ENCODE data around the gene ALDH1L1. TPM values are rescaled to one million over a fixed set of nuclear protein-coding genes. Genes with fewer than 3 reads are reported as not detected.

Gene ALDH1L1
- total and polyA plus RNA-seq, 2 of the 8 experiments (the other 6 are each of a cell fraction or from before 2014, with no cell fraction given), result 0.98 to 1.6 TPM

- Histone ChIP-seq H3K4me3 (ENCODE audit: extremely low read depth in 1 of 4, insufficient read depth in 2 of 4, low read depth in 3 of 4, low read length in 4 of 4) (no peak overlapping the region), H3K18ac (ENCODE audit: extremely low read depth, low read length) (no peak overlapping the region), H3K4me1 (replicated peaks in 1 of 4; ENCODE audit: control insufficient read depth in 3 of 4, insufficient read depth in 4 of 4, low read length in 3 of 4) (no peaks in the 10 kb centered on the region), H3K79me1 (ENCODE audit: low read depth, low read length) (no peaks in the 10 kb centered on the region), H2BK12ac (ENCODE audit: low read depth, low read length) (no peak overlapping the region), H3K9me3 (ENCODE audit: insufficient read depth in 2 of 2, low read depth in 1 of 2, low read length in 1 of 2) (peaks cover 0 to 3% of the 10 kb centered on the region in 2 experiments; a peak in 1 of 4 replicates), H3K9ac (replicated peaks in 1 of 4; ENCODE audit: extremely low read depth in 1 of 4, low read depth in 3 of 4, low read length in 3 of 4) (no peak overlapping the region), H2BK20ac (ENCODE audit: low read length) (no peak overlapping the region), H3K14ac (ENCODE audit: insufficient read length) (no peak overlapping the region), H2AK5ac (ENCODE audit: low read depth, low read length) (no peak overlapping the region), H4K5ac (ENCODE audit: insufficient read length, low read depth, low read length) (no peak overlapping the region), H4K8ac (ENCODE audit: extremely low read depth, insufficient read depth, low read length) (no peak overlapping the region), H2BK5ac (ENCODE audit: low read depth, low read length) (no peak overlapping the region), H4K91ac (replicated peaks; ENCODE audit: insufficient read length, low read length) (no peak overlapping the region), H3K4me2 (ENCODE audit: insufficient read depth in 1 of 2, low read depth in 2 of 2, low read length in 2 of 2) (no peak overlapping the region), H3K4ac (replicated peaks; ENCODE audit: insufficient read length, low read depth, low read length) (no peak overlapping the region), H3K23me2 (ENCODE audit: low read depth, low read length) (no peaks in the 10 kb centered on the region; the same call in 1 of the 2 replicates), H3K56ac (replicated peaks; ENCODE audit: insufficient read length, low read depth, low read length) (no peak overlapping the region), H4K20me1 (replicated peaks in 1 of 2; ENCODE audit: control insufficient read depth in 1 of 2, insufficient read depth in 2 of 2, low read length in 2 of 2) (no peaks in the 10 kb centered on the region), H3K27ac (ENCODE audit: low read depth, low read length) (no peak overlapping the region), H3K79me2 (ENCODE audit: control insufficient read depth in 1 of 2, insufficient read depth in 2 of 2, low read length in 2 of 2) (no peaks in the 10 kb centered on the region), H3K23ac (ENCODE audit: insufficient read length) (no peak overlapping the region), H2BK15ac (ENCODE audit: low read length) (no peak overlapping the region), H2BK120ac (replicated peaks; ENCODE audit: low read depth, low read length) (no peak overlapping the region), H3K27me3 (replicated peaks in 1 of 4; ENCODE audit: control insufficient read depth in 3 of 4, extremely low read depth in 1 of 4, insufficient read depth in 3 of 4, low read length in 3 of 4) (no peaks in the 10 kb centered on the region), H3K36me3 (ENCODE audit: control insufficient read depth in 2 of 4, insufficient read depth in 4 of 4, low read length in 3 of 4) (no peaks in the 10 kb centered on the region), H2AFZ (ENCODE audit: low read length) (no peak overlapping the region)
- DNase-seq (ENCODE audit: low read depth in 1 of 2, low spot score in 2 of 2) (peak in 1 of 2 experiments; percentile 34), FAIRE-seq (no peak)
- WGBS, 2 experiments (ENCODE audit: extremely low coverage in 1 of 2, insufficient coverage in 1 of 2, insufficient read length in 1 of 2, insufficient replicate concordance in 2 of 2, low coverage in 1 of 2, low lambda C conversion rate in 2 of 2, missing lambda C conversion rate in 1 of 2), result 90% methylated on average over 6 of the region's 8 CpGs; no CpG with 5 or more reads in 1 of the 2 experiments
- ChIA-PET POLR2A (ENCODE audit: partially characterized antibody) (no interaction called here), CTCF (ENCODE audit: partially characterized antibody) (interaction anchor here (0.9 to 1.2 kb wide), 2 partner anchors 21 to 239 kb away, joined by 3 read pairs; no protein-coding TSS in a partner anchor)
- no peak for TF ChIP-seq SIN3A (conservative IDR thresholded peaks at IDR 0.05 in 1 of 2, IDR thresholded peaks at IDR 0.05 in 1 of 2; ENCODE audit: low read depth in 1 of 2, low read length in 2 of 2)
Measured at GRCh38 chr3:126153695-126154360, 26.6 kb downstream of the ALDH1L1 start.
